ENCODE results near the gene CPNE1.

GRCh38 chr20:35673884-35674283, 9.2 kb upstream of the CPNE1 start:
- no peak for TF ChIP-seq CTCF (IDR thresholded peaks at IDR 0.05)
- no peak for TF ChIP-seq POLR2AphosphoS5 (IDR thresholded peaks at IDR 0.05)
